ENCODE measurements around the gene GATB.

GATB gene

GRCh38 chr4:151659601-151660364, 101.0 kb downstream of the GATB start:
- no peaks in the 10 kb centered on the region for H3K27me3 Mint-ChIP-seq (ENCODE audit: low read depth, poor library complexity)
- peak overlapping the region; percentile 67 for H3K27ac Mint-ChIP-seq
- H3K9me3 Mint-ChIP-seq: no peaks in the 10 kb centered on the region
- peaks cover 46% of the 10 kb centered on the region for H3K4me1 Mint-ChIP-seq
- DNase-seq: peak; percentile 56
- H3K36me3 Mint-ChIP-seq (ENCODE audit: low read depth): peaks cover 21% of the 10 kb centered on the region
- no peak overlapping the region for H3K4me3 Mint-ChIP-seq
- no peak for TF ChIP-seq CTCF (IDR thresholded peaks at IDR 0.05)

- peaks cover 19% of the 10 kb centered on the region for H3K36me3 Mint-ChIP-seq (ENCODE audit: low read depth)
- no peak overlapping the region for H3K4me3 Mint-ChIP-seq
- no peak for TF ChIP-seq CTCF (IDR thresholded peaks at IDR 0.05)
- no peaks in the 10 kb centered on the region for H3K9me3 Mint-ChIP-seq
- no peaks in the 10 kb centered on the region for H3K27me3 Mint-ChIP-seq (ENCODE audit: low read depth, poor library complexity)
- DNase-seq: no peak
- H3K4me1 Mint-ChIP-seq: peaks cover 46% of the 10 kb centered on the region
- peak overlapping the region; percentile 67 for H3K27ac Mint-ChIP-seq
These were observed 101.7 kb downstream of the GATB start for GRCh38 chr4:151658959-151659600.

- TF ChIP-seq CTCF (IDR thresholded peaks at IDR 0.05): no peak
These were observed 102.9 kb downstream of the GATB start for GRCh38 chr4:151657896-151658295.

GRCh38 chr4:151656058-151656457, 104.7 kb downstream of the GATB start:
- H3K4me3 Mint-ChIP-seq: no peak overlapping the region
- peaks cover 6% of the 10 kb centered on the region for H3K27me3 Mint-ChIP-seq (ENCODE audit: low read depth, poor library complexity)
- H3K27ac Mint-ChIP-seq: no peak overlapping the region
- no peaks in the 10 kb centered on the region for H3K9me3 Mint-ChIP-seq
- no peak for TF ChIP-seq CTCF (IDR thresholded peaks at IDR 0.05)
- H3K36me3 Mint-ChIP-seq (ENCODE audit: low read depth): peaks cover 14% of the 10 kb centered on the region
- H3K4me1 Mint-ChIP-seq: peaks cover 46% of the 10 kb centered on the region
- DNase-seq: no peak

More at GRCh38 chr4:151657896-151658295, 102.9 kb downstream of the GATB start:
- H3K36me3 Mint-ChIP-seq (ENCODE audit: low read depth): peaks cover 13% of the 10 kb centered on the region
- DNase-seq: no peak
- H3K4me3 Mint-ChIP-seq: no peak overlapping the region
- no peak overlapping the region for H3K27ac Mint-ChIP-seq
- peaks cover under 1% of the 10 kb centered on the region for H3K27me3 Mint-ChIP-seq (ENCODE audit: low read depth, poor library complexity)
- peaks cover 46% of the 10 kb centered on the region for H3K4me1 Mint-ChIP-seq
- H3K9me3 Mint-ChIP-seq: no peaks in the 10 kb centered on the region

- Mint-ChIP-seq H3K27ac (no peak overlapping the region), H3K9me3 (no peaks in the 10 kb centered on the region), H3K27me3 (ENCODE audit: low read depth, poor library complexity) (peaks cover 8% of the 10 kb centered on the region), H3K4me3 (no peak overlapping the region), H3K4me1 (peaks cover 25% of the 10 kb centered on the region), H3K36me3 (ENCODE audit: low read depth) (peaks cover 28% of the 10 kb centered on the region)
- no peak for DNase-seq
- no peak for TF ChIP-seq CTCF (IDR thresholded peaks at IDR 0.05)
These were observed 107.3 kb downstream of the GATB start for GRCh38 chr4:151653548-151653918.
